HepG2 (cell line): ENCODE results near the gene TNNI2. TPM values are rescaled to one million over a fixed set of nuclear protein-coding genes. Genes with fewer than 3 reads are reported as not detected.

Source experiments
- ATAC-seq: fragments of 200-7000 bp; cut with Tn5 transposase; 3 replicates; pipeline ENCODE4 v1.9.1; 2020; ENCODE audit warnings: mild to moderate bottlenecking, moderate library complexity
- BruUV-seq: library from RNA; stranded (reverse); fragments of 400-500 nt; replicated peaks from 2 replicates; lab custom pipeline; 2021; lab: Mats Ljungman, UMichigan
- CTCF ChIA-PET: fragments of 300-600 bp; formaldehyde crosslinking; extraction: SDS; loops from one replicate; lab custom pipeline; 2021; ENCODE audit warnings: low total read pairs, inconsistent platforms, low intra/inter-chr PET ratio; lab: Yijun Ruan, JAX
- POLR2A ChIA-PET: fragments of 350-600 bp; sonication (Branson Sonifier 250); formaldehyde crosslinking; loops from one replicate; lab custom pipeline; 2020; ENCODE audit warnings: antibody characterized with exemption, inconsistent platforms; lab: Yijun Ruan, JAX
- DNase-seq: peaks from one replicate; pipeline ENCODE4 v3.0.0-alpha.2; 2015; ENCODE audit warnings: low spot score
- FAIRE-seq: peaks from 3 replicates; lab custom pipeline; 2011; peaks lifted over from hg19 to GRCh38; lab: Jason Lieb, UNC
- H2AFZ ChIP-seq: one replicate; pipeline ENCODE4 v1.6.1; 2011; ENCODE audit warnings: low read length, inconsistent platforms
- H3K27ac ChIP-seq: fragments of 300-600 bp; 3 replicates; pipeline ENCODE4 v1.8.0; 2011; ENCODE audit warnings: mixed run types, mild to moderate bottlenecking, mixed read lengths, low read length, inconsistent platforms; ENCODE audit not compliant: insufficient read depth; ENCODE audit errors: extremely low read length
- H3K27me3 ChIP-seq, 2 experiments: fragments of 200-600 bp in 1 of 2; 2 replicates in 1 of 2; 3 replicates in 1 of 2; pipeline versions ENCODE4 v1.6.0 to v1.8.0; 2011; ENCODE audit warnings: low read length in 2 of 2, mild to moderate bottlenecking in 2 of 2, moderate library complexity in 2 of 2, inconsistent platforms in 1 of 2; ENCODE audit not compliant: insufficient read depth in 2 of 2, control insufficient read depth in 1 of 2
- H3K36me3 ChIP-seq, 2 experiments: fragments of 200-600 bp in 1 of 2; replicated peaks in 1 of 2; 2 replicates in 1 of 2; 3 replicates in 1 of 2; pipeline versions ENCODE4 v1.5.1 to v1.8.0; 2011; ENCODE audit warnings: low read length in 2 of 2, inconsistent platforms in 1 of 2; ENCODE audit not compliant: insufficient read depth in 2 of 2, control insufficient read depth in 1 of 2
- H3K4me1 ChIP-seq: 2 replicates; pipeline ENCODE4 v1.5.1; 2012; ENCODE audit warnings: low read length, inconsistent platforms; ENCODE audit not compliant: insufficient read depth
- H3K4me2 ChIP-seq: 2 replicates; pipeline ENCODE4 v1.6.0; 2011; ENCODE audit warnings: low read depth, low read length, inconsistent platforms
- H3K4me3 ChIP-seq, 3 experiments: fragments of 200-600 bp in 1 of 3; sonication (generic), shearing (Covaris generic) in 1 of 3; replicated peaks in 1 of 3; 2 replicates each; pipeline ENCODE4 v1.5.1; 2011 to 2016; ENCODE audit warnings: low read length in 3 of 3, inconsistent platforms in 2 of 3, low read depth in 2 of 3, mild to moderate bottlenecking in 2 of 3, control low read depth in 1 of 3, mixed read lengths in 1 of 3; ENCODE audit not compliant: insufficient read depth in 1 of 3
- H3K79me2 ChIP-seq: one replicate; pipeline ENCODE4 v1.6.1; 2011; ENCODE audit warnings: low read length, inconsistent platforms; ENCODE audit not compliant: insufficient read depth
- H3K9ac ChIP-seq: 2 replicates; pipeline ENCODE4 v1.6.0; 2011; ENCODE audit warnings: mild to moderate bottlenecking, low read depth, low read length, inconsistent platforms; ENCODE audit not compliant: insufficient read depth
- H3K9me3 ChIP-seq: 2 replicates; pipeline ENCODE4 v1.5.1; 2012; ENCODE audit warnings: mild to moderate bottlenecking, low read length
- H4K20me1 ChIP-seq: 2 replicates; pipeline ENCODE4 v1.6.0; 2011; ENCODE audit warnings: inconsistent platforms, mild to moderate bottlenecking, low read length, moderate library complexity; ENCODE audit not compliant: insufficient read depth
- DBP ChIP-seq: sonication (generic); formaldehyde crosslinking; IDR thresholded peaks from 2 replicates; pipeline ENCODE4 v1.4.0; 2020; ENCODE audit warnings: missing genetic modification reagents; ENCODE audit errors: not compliant biosample characterization
- DDIT3 ChIP-seq: sonication (generic); formaldehyde crosslinking; IDR thresholded peaks from 2 replicates; pipeline ENCODE4 v1.4.0; 2020; ENCODE audit warnings: mild to moderate bottlenecking, missing genetic modification reagents
- PREB ChIP-seq: sonication (generic); formaldehyde crosslinking; IDR thresholded peaks from 2 replicates; pipeline ENCODE4 v1.4.0; 2020; ENCODE audit warnings: missing genetic modification reagents
- ZEB1 ChIP-seq: IDR thresholded peaks from 2 replicates; pipeline ENCODE4 v1.6.1; 2012; ENCODE audit warnings: mild to moderate bottlenecking, low read depth, inconsistent platforms; ENCODE audit not compliant: insufficient replicate concordance
- ZMAT5 ChIP-seq: sonication (generic); formaldehyde crosslinking; IDR thresholded peaks from 2 replicates; pipeline ENCODE4 v1.5.0; 2020; ENCODE audit warnings: mild to moderate bottlenecking, low read depth, missing genetic modification reagents, borderline replicate concordance
- ZNF276 ChIP-seq: sonication (generic); formaldehyde crosslinking; IDR thresholded peaks from 2 replicates; pipeline ENCODE4 v1.4.0; 2020; ENCODE audit warnings: mild to moderate bottlenecking, low read depth, missing genetic modification reagents
- ZNF607 ChIP-seq: sonication (generic); formaldehyde crosslinking; IDR thresholded peaks from 2 replicates; pipeline ENCODE4 v1.5.1; 2020; ENCODE audit warnings: missing genetic modification reagents, mild to moderate bottlenecking, borderline replicate concordance
- WGBS: methylation state at CpG from one replicate; pipeline ENCODE4 v1.1.6; 2017; ENCODE audit warnings: low lambda C conversion rate; 5-methylcytosine and 5-hydroxymethylcytosine counted together
- in situ Hi-C: cut with HindIII; loops from 2 replicates; pipeline ENCODE4 v1.10.0; 2017; ENCODE audit warnings: low pct_unique_long_range_greater_than_20kb; ENCODE audit not compliant: extremely low pct_ligation_motif_present
- intact Hi-C: fragments of 100-400 bp; cut with micrococcal nuclease; formaldehyde crosslinking; loops from one replicate; pipeline ENCODE4 v1.10.0; 2022; ENCODE audit not compliant: unreplicated experiment
- polyA plus RNA-seq, 8 experiments: library from polyadenylated mRNA; depleted of rRNA in 3 of 8; stranded (reverse) in 7 of 8; unstranded in 1 of 8; fragments of >200 nt; fragmentation: Illumina TruSeq in 4 of 8; extraction: Trizol in 4 of 8; gene quantifications; 2 replicates each; pipeline versions ENCODE4 v1.2.1 to v1.2.3, GENCODE V29; 2011 to 2016; ENCODE audit warnings: low read depth in 4 of 8, missing spikeins in 1 of 8, mixed read lengths in 1 of 8; ENCODE audit not compliant: insufficient read depth in 1 of 8
- total RNA-seq, 5 experiments: library from RNA; depleted of rRNA; stranded (reverse); fragments of >200 nt; fragmentation: Illumina TruSeq; extraction: Trizol; gene quantifications; 2 replicates each; pipeline ENCODE4 v1.2.3, GENCODE V29; 2016; ENCODE audit warnings: low read depth in 1 of 5

Gene TNNI2
- total and polyA plus RNA-seq, 2 of the 13 experiments (the other 11 are each of a cell fraction or from before 2014, with no cell fraction given) = 7.2 to 12.0 TPM

GRCh38 chr11:1792461-1792860 lies 46.3 kb upstream of the TNNI2 start (continued):
- no peak for TF ChIP-seq DBP (CRISPR knock-in tag)

- no peak overlapping the region for H3K4me3 ChIP-seq
- no TSS peak for BruUV-seq
- H3K79me2 ChIP-seq = no peaks in the 10 kb centered on the region
- H3K27me3 ChIP-seq = peaks cover 5 to 39% of the 10 kb centered on the region in 2 experiments; a peak in 3 of 5 replicates
- FAIRE-seq = no peak
- intact Hi-C loops (no loop called here), in situ Hi-C loops (no loop called here)
- 51% methylated on average over 3 of the region's 3 CpGs for WGBS
- ChIA-PET POLR2A (no interaction called here), CTCF (no interaction called here)
- no peaks in the 10 kb centered on the region for H3K9me3 ChIP-seq
- H3K4me2 ChIP-seq = no peak overlapping the region
- no peak for ATAC-seq
- no peak overlapping the region for H3K9ac ChIP-seq
- H3K36me3 ChIP-seq = no peaks in the 10 kb centered on the region
- no peaks in the 10 kb centered on the region for H4K20me1 ChIP-seq
- no peak for TF ChIP-seq PREB (CRISPR knock-in tag)
- no peak for DNase-seq
- H3K27ac ChIP-seq = no peak overlapping the region
- no peak overlapping the region for H2AFZ ChIP-seq
- no peaks in the 10 kb centered on the region for H3K4me1 ChIP-seq
These were observed 45.7 kb upstream of the TNNI2 start for GRCh38 chr11:1793081-1793480.

- Histone ChIP-seq H3K9me3 (no peaks in the 10 kb centered on the region), H3K27ac (no peak overlapping the region), H3K27me3 (peaks cover 4 to 32% of the 10 kb centered on the region in 2 experiments; a peak in 3 of 5 replicates), H3K9ac (no peak overlapping the region), H3K36me3 (no peaks in the 10 kb centered on the region), H2AFZ (no peak overlapping the region), H3K4me1 (no peaks in the 10 kb centered on the region), H3K79me2 (no peaks in the 10 kb centered on the region), H3K4me3 (no peak overlapping the region), H4K20me1 (no peaks in the 10 kb centered on the region), H3K4me2 (no peak overlapping the region)
- peak; percentile 52 for ATAC-seq
- no peak for DNase-seq
- in situ Hi-C loops = no loop called here
- no peak for FAIRE-seq
- BruUV-seq = no TSS peak
- ChIA-PET CTCF (no interaction called here), POLR2A (no interaction called here)
- WGBS = 17% methylated on average over 9 of the region's 12 CpGs
- intact Hi-C loops = no loop called here
- TF ChIP-seq ZMAT5 (CRISPR knock-in tag) (no peak), ZNF276 (CRISPR knock-in tag) (no peak), ZEB1 (no peak), ZNF607 (CRISPR knock-in tag) (no peak), DDIT3 (CRISPR knock-in tag) (no peak)
These were observed 42.3 kb upstream of the TNNI2 start for GRCh38 chr11:1796413-1797011.
